WERI-Rb-1 (cell line): ENCODE data around the gene EVL.

Experiments
- DNase-seq: peaks from one replicate; pipeline ENCODE4 v3.0.0-alpha.2; 2020
- H3K27ac ChIP-seq: fragments of 250-450 bp; sonication (Bioruptor Pico); 2 replicates; pipeline ENCODE4 v1.5.1; 2020; ENCODE audit warnings: mild to moderate bottlenecking, moderate library complexity
- H3K27me3 ChIP-seq: fragments of 250-450 bp; sonication (Bioruptor Pico); 2 replicates; pipeline ENCODE4 v1.5.1; 2021; ENCODE audit warnings: mild to moderate bottlenecking, low read depth, moderate library complexity; ENCODE audit not compliant: insufficient read depth, severe bottlenecking
- H3K36me3 ChIP-seq: fragments of 250-450 bp; sonication (Bioruptor Pico); 2 replicates; pipeline ENCODE4 v1.5.1; 2020; ENCODE audit warnings: mild to moderate bottlenecking, moderate library complexity
- H3K4me3 ChIP-seq: 2 replicates; pipeline ENCODE4 v1.5.1; 2011; ENCODE audit warnings: low read depth, mild to moderate bottlenecking, control low read depth, low read length
- H3K9me3 ChIP-seq: fragments of 250-450 bp; sonication (Bioruptor Pico); 2 replicates; pipeline ENCODE4 v1.5.1; 2021; ENCODE audit warnings: mild to moderate bottlenecking, moderate library complexity; ENCODE audit not compliant: severe bottlenecking
- CTCF ChIP-seq: IDR thresholded peaks from 2 replicates; pipeline ENCODE4 v1.5.1; 2011; ENCODE audit warnings: low read depth, mild to moderate bottlenecking, control low read depth, inconsistent platforms, low read length

EVL gene

DNA sequence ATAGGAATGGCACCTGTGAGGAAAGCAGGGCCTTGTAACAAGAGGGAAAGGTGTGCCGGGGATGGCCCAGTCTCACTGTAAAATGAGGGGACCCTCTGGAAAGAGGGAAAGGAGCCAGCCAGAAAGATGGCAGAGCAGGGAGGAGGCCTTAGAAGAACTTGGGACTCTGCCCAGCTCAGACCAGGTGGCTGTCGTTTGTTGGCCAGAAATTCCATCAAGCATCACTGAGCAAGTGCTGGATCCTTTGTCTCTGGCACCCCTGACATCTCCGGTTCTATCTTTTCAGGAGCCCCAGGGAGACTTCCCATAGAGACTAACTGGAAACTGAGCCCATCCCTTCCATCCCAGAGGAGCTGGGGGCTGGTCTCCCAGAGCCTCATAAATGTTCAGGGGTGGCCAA, 50.9 kb downstream of the EVL start:
- Histone ChIP-seq H3K36me3 (peaks cover 11% of the 10 kb centered on the region), H3K9me3 (no peaks in the 10 kb centered on the region), H3K27me3 (no peaks in the 10 kb centered on the region), H3K4me3 (no peak overlapping the region), H3K27ac (peak overlapping the region; percentile 50)
- DNase-seq: no peak
- no peak for TF ChIP-seq CTCF

GRCh38 chr14:100117026-100117425, 51.8 kb downstream of the EVL start:
- H3K9me3 ChIP-seq: no peaks in the 10 kb centered on the region
- no peaks in the 10 kb centered on the region for H3K27me3 ChIP-seq
- no peak overlapping the region for H3K4me3 ChIP-seq
- TF ChIP-seq CTCF: no peak
- no peak overlapping the region for H3K27ac ChIP-seq
- no peak for DNase-seq
- peaks cover 11% of the 10 kb centered on the region for H3K36me3 ChIP-seq

- Histone ChIP-seq H3K27ac (no peak overlapping the region), H3K9me3 (no peaks in the 10 kb centered on the region), H3K27me3 (no peaks in the 10 kb centered on the region), H3K36me3 (peaks cover 11% of the 10 kb centered on the region), H3K4me3 (no peak overlapping the region)
- DNase-seq: no peak
- TF ChIP-seq CTCF: no peak
Observed at GRCh38 chr14:100117633-100118395, 52.6 kb downstream of the EVL start.

DNA sequence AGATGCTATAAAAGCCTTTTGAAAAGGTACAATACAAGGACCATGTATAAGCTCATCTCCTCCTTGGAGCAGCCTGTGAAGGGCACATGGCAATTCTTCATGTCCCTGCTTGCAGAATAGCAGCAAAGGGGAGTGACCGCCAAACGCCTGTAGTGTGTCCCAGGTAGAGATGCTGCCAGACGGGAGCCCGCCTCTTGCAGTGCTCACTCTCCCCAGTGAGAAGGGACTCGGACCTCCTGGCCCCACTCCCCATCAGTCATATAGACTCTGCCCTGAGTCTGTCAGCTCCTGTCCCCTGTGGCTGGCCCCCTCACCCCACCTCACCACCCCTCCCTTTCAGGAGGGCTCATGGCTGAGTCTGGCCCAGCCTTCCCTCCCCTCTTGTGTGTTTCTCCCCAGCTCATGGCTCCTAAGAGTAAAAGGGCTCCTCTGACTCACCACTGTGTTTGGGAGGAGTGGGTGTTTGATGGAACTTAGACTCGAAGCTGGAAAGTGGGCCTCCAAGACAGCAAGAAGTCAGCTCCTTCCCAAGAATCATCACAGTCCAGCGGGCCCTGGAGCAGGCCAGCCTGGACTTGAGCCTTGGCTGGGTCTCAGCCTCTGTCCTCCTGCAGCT, 53.3 kb downstream of the EVL start:
- Histone ChIP-seq H3K4me3 (no peak overlapping the region), H3K27me3 (no peaks in the 10 kb centered on the region), H3K9me3 (no peaks in the 10 kb centered on the region), H3K36me3 (peaks cover 15% of the 10 kb centered on the region), H3K27ac (no peak overlapping the region)
- DNase-seq: no peak
- no peak for TF ChIP-seq CTCF

DNA sequence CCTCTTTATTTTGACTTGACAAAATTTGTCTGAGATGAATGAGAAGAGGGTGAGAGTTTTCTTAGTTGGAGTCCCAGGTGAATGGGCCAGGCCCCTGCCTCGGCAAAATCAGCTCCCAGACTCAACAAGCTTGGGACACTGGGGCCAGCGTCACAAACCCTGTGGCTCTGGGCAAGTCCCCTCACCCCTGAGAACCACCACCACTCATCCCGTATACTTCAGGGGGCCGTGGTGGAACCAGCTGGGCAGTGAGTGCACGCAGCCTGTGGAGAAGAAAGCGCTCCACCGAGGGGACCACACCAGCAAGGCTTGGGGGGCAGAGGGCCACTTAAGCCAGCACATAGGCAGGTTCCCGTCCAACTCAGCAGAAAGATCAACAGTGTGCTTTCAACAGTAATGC, 54.0 kb downstream of the EVL start:
- DNase-seq: no peak
- no peaks in the 10 kb centered on the region for H3K9me3 ChIP-seq
- no peak for TF ChIP-seq CTCF
- H3K4me3 ChIP-seq: no peak overlapping the region
- peaks cover 23% of the 10 kb centered on the region for H3K36me3 ChIP-seq
- H3K27me3 ChIP-seq: no peaks in the 10 kb centered on the region
- no peak overlapping the region for H3K27ac ChIP-seq
